C4-2B (cell line): ENCODE measurements around the gene STARD13.

Experiments used
- H3K27ac ChIP-seq: fragments of 450-650 bp; 2 replicates; pipeline ENCODE4 v1.5.1; 2017
- ZFX ChIP-seq: fragments of 450-650 bp; IDR thresholded peaks from 2 replicates; pipeline ENCODE4 v1.6.1; 2017
- TF ChIP-seq, protein P1 (sequence below): fragments of 450-650 bp; conservative IDR thresholded peaks from 2 replicates; pipeline ENCODE4 v1.5.1; 2017; ENCODE audit warnings: mild to moderate bottlenecking

The STARD13 gene

GRCh38 chr13:33217256-33217655 is 68.3 kb downstream of the STARD13 start:
- H3K27ac ChIP-seq, result no peak overlapping the region
- no peak for TF ChIP-seq ZFX
- TF ChIP-seq, protein P1, sequence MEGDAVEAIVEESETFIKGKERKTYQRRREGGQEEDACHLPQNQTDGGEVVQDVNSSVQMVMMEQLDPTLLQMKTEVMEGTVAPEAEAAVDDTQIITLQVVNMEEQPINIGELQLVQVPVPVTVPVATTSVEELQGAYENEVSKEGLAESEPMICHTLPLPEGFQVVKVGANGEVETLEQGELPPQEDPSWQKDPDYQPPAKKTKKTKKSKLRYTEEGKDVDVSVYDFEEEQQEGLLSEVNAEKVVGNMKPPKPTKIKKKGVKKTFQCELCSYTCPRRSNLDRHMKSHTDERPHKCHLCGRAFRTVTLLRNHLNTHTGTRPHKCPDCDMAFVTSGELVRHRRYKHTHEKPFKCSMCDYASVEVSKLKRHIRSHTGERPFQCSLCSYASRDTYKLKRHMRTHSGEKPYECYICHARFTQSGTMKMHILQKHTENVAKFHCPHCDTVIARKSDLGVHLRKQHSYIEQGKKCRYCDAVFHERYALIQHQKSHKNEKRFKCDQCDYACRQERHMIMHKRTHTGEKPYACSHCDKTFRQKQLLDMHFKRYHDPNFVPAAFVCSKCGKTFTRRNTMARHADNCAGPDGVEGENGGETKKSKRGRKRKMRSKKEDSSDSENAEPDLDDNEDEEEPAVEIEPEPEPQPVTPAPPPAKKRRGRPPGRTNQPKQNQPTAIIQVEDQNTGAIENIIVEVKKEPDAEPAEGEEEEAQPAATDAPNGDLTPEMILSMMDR, result no peak

- peak overlapping the region; percentile 32; the same call in 1 of the 2 replicates for H3K27ac ChIP-seq
- TF ChIP-seq, protein P1, result no peak
- TF ChIP-seq ZFX, result no peak
Measured at GRCh38 chr13:33213797-33214196, 71.8 kb downstream of the STARD13 start.

- TF ChIP-seq, protein P1, result no peak
- H3K27ac ChIP-seq, result peak overlapping the region; percentile 32; the same call in 1 of the 2 replicates
Measured at GRCh38 chr13:33213024-33213768, 72.4 kb downstream of the STARD13 start.

- no peak overlapping the region for H3K27ac ChIP-seq
- TF ChIP-seq, protein P1, result no peak
- TF ChIP-seq ZFX, result no peak
Measured at GRCh38 chr13:33212396-33212795, 73.2 kb downstream of the STARD13 start.

DNA sequence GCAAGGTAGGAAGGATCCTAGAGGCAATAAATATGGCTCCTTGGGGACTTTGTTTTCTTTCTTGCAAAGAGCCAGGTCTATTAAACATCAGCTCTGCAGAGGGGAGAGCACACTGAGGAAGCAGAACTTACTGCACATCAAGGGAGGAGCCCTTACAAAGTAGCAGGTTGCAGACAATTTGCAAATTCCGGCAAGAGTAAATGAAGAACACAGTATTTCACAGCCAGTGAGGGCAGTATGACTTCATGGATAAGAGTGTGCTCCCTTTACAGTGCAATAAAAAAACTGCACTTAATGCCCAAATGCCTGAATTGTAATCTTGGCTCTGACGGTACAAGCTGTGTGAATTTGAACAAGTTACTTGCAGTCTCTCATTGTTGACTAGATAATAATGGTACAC is 75.5 kb downstream of the STARD13 start:
- H3K27ac ChIP-seq, result no peak overlapping the region
- TF ChIP-seq, protein P1, result no peak
- TF ChIP-seq ZFX, result no peak

DNA sequence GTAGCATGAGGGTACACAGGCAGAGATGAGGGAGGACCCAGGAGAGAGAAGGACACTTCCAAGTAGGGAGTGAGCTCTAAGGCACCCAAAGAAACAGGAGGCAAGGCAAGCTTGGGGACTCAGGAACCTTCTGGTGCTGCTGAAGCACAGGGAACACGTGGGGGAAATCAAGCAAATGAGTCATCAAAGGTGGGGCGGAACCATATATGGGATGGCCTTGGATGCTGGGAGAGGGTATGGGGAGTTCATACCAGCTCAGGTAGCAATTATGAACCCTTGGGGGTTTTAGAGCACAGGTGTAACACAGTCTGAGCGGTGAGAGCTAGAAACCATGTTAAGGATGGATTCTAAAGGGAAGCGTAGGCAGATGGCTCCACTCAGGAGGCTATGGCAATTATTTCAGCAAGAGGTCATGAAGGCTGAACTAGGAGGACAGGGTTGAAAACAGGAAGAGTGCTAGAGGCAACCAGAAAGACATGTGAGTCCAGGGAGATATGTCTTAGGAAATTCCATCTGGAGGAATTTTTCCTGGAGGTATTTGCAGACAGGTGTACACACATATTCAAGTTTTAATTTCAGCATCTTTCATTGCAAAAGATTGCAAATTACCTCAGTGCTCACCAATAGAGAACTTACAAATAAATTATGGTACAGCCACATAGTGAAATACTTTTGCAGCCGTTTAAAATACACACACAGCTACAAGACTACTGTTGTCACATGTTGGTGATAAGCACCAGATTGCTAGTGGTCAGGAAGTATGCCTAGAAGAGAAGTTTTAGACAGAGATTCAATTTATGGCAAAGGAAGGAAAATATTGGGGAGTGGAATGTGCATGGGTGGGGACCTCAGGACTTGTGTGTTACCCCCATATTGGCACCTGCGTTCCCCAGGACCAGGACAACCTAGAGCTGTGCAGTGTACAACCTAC is 77.0 kb downstream of the STARD13 start:
- H3K27ac ChIP-seq, result no peak overlapping the region
- TF ChIP-seq ZFX, result no peak

- TF ChIP-seq, protein P1, result no peak
- TF ChIP-seq ZFX, result no peak
- H3K27ac ChIP-seq, result no peak overlapping the region
Measured at GRCh38 chr13:33207615-33207961, 78.0 kb downstream of the STARD13 start.
